Mucosa of descending colon (tissue), 3 donors: Measurements from ENCODE around the gene FA2H. TPM values are rescaled to one million over a fixed set of nuclear protein-coding genes. Genes with fewer than 3 reads are reported as not detected.

Source experiments
- ATAC-seq: fragments of 200-7000 bp; cut with Tn5 transposase; one replicate; pipeline ENCODE4 v1.9.1; 2020; ENCODE audit warnings: mild to moderate bottlenecking, moderate library complexity
- DNase-seq, 3 donors: peaks; one replicate each; pipeline ENCODE4 v3.0.0-alpha.2; 2020
- H3K36me3 ChIP-seq: fragments of 200-600 bp; one replicate; pipeline ENCODE4 v1.8.0; 2021; ENCODE audit warnings: low read depth, mild to moderate bottlenecking
- H3K4me1 ChIP-seq: fragments of 200-600 bp; one replicate; pipeline ENCODE4 v1.8.0; 2021; ENCODE audit warnings: low read depth, mild to moderate bottlenecking
- H3K4me3 ChIP-seq: fragments of 200-600 bp; one replicate; pipeline ENCODE4 v1.8.0; 2021; ENCODE audit warnings: mild to moderate bottlenecking
- H3K9me3 ChIP-seq: fragments of 200-600 bp; one replicate; pipeline ENCODE4 v1.8.0; 2021; ENCODE audit warnings: mild to moderate bottlenecking
- intact Hi-C, 2 donors: fragments of 100-400 bp; cut with DNase I in 1 of 2; cut with micrococcal nuclease in 1 of 2; formaldehyde crosslinking; loops; one replicate each; pipeline versions ENCODE4 v1.11.0 to v1.11.1; 2022; cut with DNase I, micrococcal nuclease
- total RNA-seq, 3 donors: library from RNA; stranded (reverse); fragmentation: NEBNext Ultra II Directional in 2 of 3; extraction: Animal tissue kit (Norgen Biotek cat#: 25700) in 2 of 3; gene quantifications; one replicate each; pipeline versions ENCODE4 v1.2.1 to v1.2.4, GENCODE V29; 2021 to 2023
- TF ChIP-seq, protein P1 (sequence below): fragments of 200-600 bp; IDR thresholded peaks from one replicate; pipeline ENCODE4 v1.8.0; 2022; ENCODE audit warnings: antibody characterized with exemption, mild to moderate bottlenecking
- donor health status: DM: no; HTN: no; CAD: no; lungs with moderate emphysema.
- donor health status: DM: no; HTN: no; CAD: no.
- donor health status: DM: no; HTN: yes; CAD: no.

FA2H gene
- total RNA-seq, 3 donors from 2014 or later = 17.3 to 60.0 (median 44.0) TPM

DNA sequence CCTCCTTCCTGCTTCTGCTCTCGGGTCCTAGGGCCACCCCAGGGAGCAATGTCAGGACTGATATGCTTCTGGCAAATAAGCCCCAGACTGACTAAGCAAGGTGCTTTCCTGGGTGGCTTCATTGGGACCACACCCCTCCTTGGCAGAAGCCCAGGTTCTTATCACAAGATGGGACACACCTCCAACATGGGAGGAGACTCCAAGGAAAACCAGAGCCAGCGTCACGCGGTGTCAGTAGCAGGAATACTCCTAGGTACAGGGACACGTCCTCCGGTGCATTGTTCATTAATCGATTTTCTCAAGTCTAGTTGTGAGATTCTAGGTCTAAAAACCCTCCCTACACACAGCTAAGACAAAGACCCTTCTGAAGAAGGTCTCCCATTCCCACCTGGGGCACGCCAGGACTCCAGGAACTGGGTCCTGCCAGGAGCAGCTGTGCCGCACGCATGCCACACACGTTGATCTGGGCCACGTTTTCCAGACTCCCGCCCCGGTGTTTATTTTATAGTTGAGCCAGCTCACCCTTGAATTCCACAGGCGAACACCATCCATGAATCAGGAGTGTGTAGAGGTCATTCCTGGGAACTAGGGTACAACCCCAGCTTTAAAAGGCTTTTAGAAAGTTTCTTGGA lies 30.8 kb downstream of the FA2H start:
- ATAC-seq (peak; percentile 86), DNase-seq (peak; percentile 86 to 100 (median 90))
- Histone ChIP-seq H3K4me1 (peaks cover 24% of the 10 kb centered on the region), H3K9me3 (no peaks in the 10 kb centered on the region), H3K36me3 (no peaks in the 10 kb centered on the region), H3K4me3 (no peak overlapping the region)
- intact Hi-C loops = no loop called here
- TF ChIP-seq, protein P1, sequence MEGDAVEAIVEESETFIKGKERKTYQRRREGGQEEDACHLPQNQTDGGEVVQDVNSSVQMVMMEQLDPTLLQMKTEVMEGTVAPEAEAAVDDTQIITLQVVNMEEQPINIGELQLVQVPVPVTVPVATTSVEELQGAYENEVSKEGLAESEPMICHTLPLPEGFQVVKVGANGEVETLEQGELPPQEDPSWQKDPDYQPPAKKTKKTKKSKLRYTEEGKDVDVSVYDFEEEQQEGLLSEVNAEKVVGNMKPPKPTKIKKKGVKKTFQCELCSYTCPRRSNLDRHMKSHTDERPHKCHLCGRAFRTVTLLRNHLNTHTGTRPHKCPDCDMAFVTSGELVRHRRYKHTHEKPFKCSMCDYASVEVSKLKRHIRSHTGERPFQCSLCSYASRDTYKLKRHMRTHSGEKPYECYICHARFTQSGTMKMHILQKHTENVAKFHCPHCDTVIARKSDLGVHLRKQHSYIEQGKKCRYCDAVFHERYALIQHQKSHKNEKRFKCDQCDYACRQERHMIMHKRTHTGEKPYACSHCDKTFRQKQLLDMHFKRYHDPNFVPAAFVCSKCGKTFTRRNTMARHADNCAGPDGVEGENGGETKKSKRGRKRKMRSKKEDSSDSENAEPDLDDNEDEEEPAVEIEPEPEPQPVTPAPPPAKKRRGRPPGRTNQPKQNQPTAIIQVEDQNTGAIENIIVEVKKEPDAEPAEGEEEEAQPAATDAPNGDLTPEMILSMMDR = no peak

DNA sequence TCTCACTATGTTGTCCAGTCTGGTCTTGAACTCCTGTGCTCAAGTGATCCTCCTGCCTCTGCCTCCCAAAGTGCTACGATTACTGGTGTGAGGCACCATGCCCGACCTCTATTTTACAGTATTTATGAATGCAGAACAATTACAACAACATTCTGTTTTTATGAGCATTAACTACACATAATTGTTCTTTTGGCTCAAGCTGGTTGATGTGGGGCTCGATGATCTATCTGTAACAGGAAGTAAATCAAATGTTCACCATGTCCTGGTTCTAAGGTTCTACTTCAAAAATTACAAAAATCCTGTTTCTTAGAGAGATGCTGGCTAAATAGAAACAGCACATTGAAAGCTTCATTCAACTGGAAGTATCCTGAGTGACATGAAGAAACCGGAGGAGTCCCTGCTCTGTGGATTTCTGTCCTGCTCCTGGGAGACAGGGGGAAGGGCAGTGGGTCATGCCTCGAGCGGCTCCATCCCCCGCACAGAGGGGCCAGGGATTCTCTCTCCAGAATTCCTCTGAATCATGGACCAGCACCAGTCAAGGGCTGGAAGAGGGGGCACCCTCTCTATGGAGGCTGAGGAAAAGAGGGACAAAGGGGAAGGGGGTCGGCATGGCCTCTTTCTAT lies 31.5 kb downstream of the FA2H start:
- no peaks in the 10 kb centered on the region for H3K36me3 ChIP-seq
- TF ChIP-seq, protein P1 = no peak
- DNase-seq = peak in 1 of 3 donors; percentile 16
- H3K9me3 ChIP-seq = no peaks in the 10 kb centered on the region
- intact Hi-C loops = no loop called here
- H3K4me3 ChIP-seq = no peak overlapping the region
- ATAC-seq = peak; percentile 4
- H3K4me1 ChIP-seq = peaks cover 24% of the 10 kb centered on the region

DNA sequence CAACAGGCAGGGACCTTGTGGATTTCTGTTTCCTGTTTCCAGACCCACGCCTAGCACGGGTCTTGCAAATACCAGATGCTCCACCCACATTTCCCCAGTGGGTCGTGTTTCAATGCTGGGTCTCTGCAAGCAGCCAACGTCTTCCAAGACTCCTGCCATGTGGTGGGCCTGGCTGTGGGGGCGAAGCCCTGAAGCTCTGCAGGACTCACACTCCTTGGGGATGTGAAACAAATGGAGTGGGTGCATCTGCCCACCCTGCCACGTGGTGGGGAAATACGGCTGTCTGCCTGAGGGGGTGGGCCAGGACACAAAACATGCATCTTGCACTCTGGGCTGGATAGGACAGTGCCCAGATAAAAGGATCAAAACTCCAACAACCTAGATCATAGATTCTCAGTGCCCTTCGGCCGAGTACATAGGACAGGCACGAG lies 32.6 kb downstream of the FA2H start:
- intact Hi-C loops = no loop called here
- TF ChIP-seq, protein P1 = no peak
- ATAC-seq = no peak

DNA sequence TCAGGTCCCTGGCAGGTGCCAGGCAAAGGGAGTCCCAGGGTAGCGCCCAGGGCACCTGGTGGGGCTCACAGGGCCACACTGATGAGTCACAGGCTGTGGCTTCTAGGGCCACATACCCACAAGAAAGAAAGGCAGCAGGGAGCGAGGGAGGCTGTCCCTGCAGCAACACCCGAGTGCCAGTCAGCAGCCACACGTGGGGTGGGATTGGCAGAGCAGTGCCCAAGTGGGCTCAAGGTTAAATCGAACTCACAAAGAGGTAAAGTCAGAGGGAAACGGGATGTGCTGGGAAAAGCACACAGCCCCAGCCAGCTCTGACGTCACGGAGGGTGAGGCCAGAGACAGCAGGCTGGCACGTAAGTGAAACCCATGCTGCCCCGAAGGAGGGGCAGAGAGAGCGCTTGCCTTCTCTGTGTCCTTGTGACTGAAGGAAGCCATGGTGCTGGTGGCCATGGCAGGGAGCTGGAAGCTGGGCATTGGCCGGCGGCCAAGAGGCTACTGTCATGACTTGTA lies 33.8 kb downstream of the FA2H start:
- peak; percentile 74 for ATAC-seq
- Histone ChIP-seq H3K4me1 (peaks cover 24% of the 10 kb centered on the region), H3K36me3 (no peaks in the 10 kb centered on the region), H3K9me3 (no peaks in the 10 kb centered on the region), H3K4me3 (no peak overlapping the region)
- TF ChIP-seq, protein P1 = no peak
- intact Hi-C loops = no loop called here
- DNase-seq = peak; percentile 92 to 93 (median 92)

More for the DNA sequence above, 32.6 kb downstream of the FA2H start:
- peaks cover 24% of the 10 kb centered on the region for H3K4me1 ChIP-seq
- H3K9me3 ChIP-seq = no peaks in the 10 kb centered on the region
- peak in 1 of 3 donors; percentile 49 for DNase-seq
- H3K36me3 ChIP-seq = no peaks in the 10 kb centered on the region
- no peak overlapping the region for H3K4me3 ChIP-seq

DNA sequence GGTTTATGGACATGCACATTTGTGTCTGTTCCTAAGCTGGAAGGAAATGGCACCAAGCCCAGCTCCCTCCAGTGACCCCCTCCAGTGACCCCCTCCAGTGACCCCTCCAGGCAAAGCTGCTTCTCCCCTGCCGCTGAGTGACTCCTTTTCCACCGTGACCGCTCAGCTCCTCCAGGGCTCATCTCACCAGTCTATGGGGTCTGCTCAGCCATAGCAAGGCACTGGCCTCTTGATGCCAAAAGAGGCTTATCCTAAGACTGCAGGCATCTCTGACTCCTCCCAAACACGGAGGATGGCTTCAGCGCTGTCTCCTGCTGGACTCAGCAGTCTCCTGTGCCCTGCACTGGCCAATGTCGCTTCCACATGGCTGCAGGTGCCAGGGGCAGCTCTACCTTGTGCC lies 35.3 kb downstream of the FA2H start:
- H3K36me3 ChIP-seq = no peaks in the 10 kb centered on the region
- H3K9me3 ChIP-seq = no peaks in the 10 kb centered on the region
- TF ChIP-seq, protein P1 = no peak
- ATAC-seq = no peak
- peak in 1 of 3 donors; percentile 25 for DNase-seq
- intact Hi-C loops = no loop called here
- peaks cover 24% of the 10 kb centered on the region for H3K4me1 ChIP-seq
- no peak overlapping the region for H3K4me3 ChIP-seq
